DMS114 treated with DMSO at 0.1 percent for 48 hours (cell line): ENCODE measurements around the gene GABRA4.

Experiments
- DNase-seq: peaks from one replicate; lab custom pipeline; 2025; ENCODE audit not compliant: unreplicated experiment; lab: John Stamatoyannopoulos, UW

Gene GABRA4

GRCh38 chr4:46979726-46980125 lies 13.7 kb downstream of the GABRA4 start:
- no peak for DNase-seq

- no peak for DNase-seq
Observed at GRCh38 chr4:46979283-46979682, 14.1 kb downstream of the GABRA4 start.

- DNase-seq = no peak
Observed at GRCh38 chr4:46977245-46977644, 16.1 kb downstream of the GABRA4 start.

- no peak for DNase-seq
Observed at GRCh38 chr4:46975812-46976553, 17.4 kb downstream of the GABRA4 start.

GRCh38 chr4:46974891-46975543 lies 18.4 kb downstream of the GABRA4 start:
- DNase-seq = no peak

- DNase-seq = no peak
Observed at GRCh38 chr4:46968847-46969246, 24.5 kb downstream of the GABRA4 start.

- no peak for DNase-seq
Observed at GRCh38 chr4:46967631-46968030, 25.8 kb downstream of the GABRA4 start.

GRCh38 chr4:46958742-46959488 lies 34.5 kb downstream of the GABRA4 start:
- no peak for DNase-seq

GRCh38 chr4:46956451-46956850 lies 36.9 kb downstream of the GABRA4 start:
- no peak for DNase-seq

GRCh38 chr4:46955601-46956000 lies 37.8 kb downstream of the GABRA4 start:
- no peak for DNase-seq

GRCh38 chr4:46954643-46955042 lies 38.7 kb downstream of the GABRA4 start:
- DNase-seq = no peak

GRCh38 chr4:46953564-46953963 lies 39.8 kb downstream of the GABRA4 start:
- DNase-seq = no peak

GRCh38 chr4:46952451-46952850 lies 40.9 kb downstream of the GABRA4 start:
- no peak for DNase-seq

GRCh38 chr4:46950826-46951225 lies 42.6 kb downstream of the GABRA4 start:
- DNase-seq = no peak

GRCh38 chr4:46949822-46950221 lies 43.6 kb downstream of the GABRA4 start:
- DNase-seq = no peak

- DNase-seq = no peak
Observed at GRCh38 chr4:46947541-46947940, 45.8 kb downstream of the GABRA4 start.

GRCh38 chr4:46946919-46947536 lies 46.4 kb downstream of the GABRA4 start:
- DNase-seq = no peak

- no peak for DNase-seq
Observed at GRCh38 chr4:46945062-46945461, 48.3 kb downstream of the GABRA4 start.

- DNase-seq = no peak
Observed at GRCh38 chr4:46944345-46944744, 49.0 kb downstream of the GABRA4 start.

GRCh38 chr4:46937493-46937892 lies 55.9 kb downstream of the GABRA4 start:
- no peak for DNase-seq

- no peak for DNase-seq
Observed at GRCh38 chr4:46934726-46935125, 58.7 kb downstream of the GABRA4 start.

- DNase-seq = no peak
Observed at GRCh38 chr4:46933686-46934085, 59.7 kb downstream of the GABRA4 start.
